GM19468 (cell line): ENCODE data around the gene TYK2.
"Not testable (repeated sequence)": the region's sequence is repeated elsewhere in the genome, so short reads cannot be mapped to it uniquely, and the experiment has no call there.

ENCODE experiments used
- ATAC-seq: cut with Tn5 transposase; IDR thresholded peaks from one replicate; pipeline ENCODE4 v1.9.1; 2021; ENCODE audit warnings: mild to moderate bottlenecking, moderate library complexity, moderate number of reproducible peaks; ENCODE audit not compliant: unreplicated experiment; ENCODE audit errors: extremely low read depth

Gene TYK2

GRCh38 chr19:10408511-10409283 is 28.3 kb upstream of the TYK2 start:
- no peak for ATAC-seq

GRCh38 chr19:10407096-10407495 is 26.7 kb upstream of the TYK2 start:
- ATAC-seq, result no peak

- ATAC-seq, result no peak
These were observed 25.8 kb upstream of the TYK2 start for GRCh38 chr19:10406191-10406590.

GRCh38 chr19:10404888-10405820 is 24.8 kb upstream of the TYK2 start:
- no peak for ATAC-seq

- peak; percentile 60 for ATAC-seq
These were observed 23.0 kb upstream of the TYK2 start, which contains the start of gene CDC37 for GRCh38 chr19:10403137-10404021. Gene CDC37, minus strand, starts transcription at chr19:10403542. Its CDS starts 63 bp downstream, at chr19:10403479.

- no peak for ATAC-seq
These were observed 22.2 kb upstream of the TYK2 start for GRCh38 chr19:10402441-10403038.

- ATAC-seq, result no peak
These were observed 19.5 kb upstream of the TYK2 start for GRCh38 chr19:10399878-10400277.

GRCh38 chr19:10399340-10399739 is 19.0 kb upstream of the TYK2 start:
- not testable (repeated sequence) for ATAC-seq

- no peak for ATAC-seq
These were observed 18.4 kb upstream of the TYK2 start for GRCh38 chr19:10398819-10399218.

GRCh38 chr19:10395917-10396316 is 15.5 kb upstream of the TYK2 start:
- ATAC-seq, result no peak

- no peak for ATAC-seq
These were observed 15.1 kb upstream of the TYK2 start for GRCh38 chr19:10395436-10395835.

GRCh38 chr19:10395003-10395402 is 14.6 kb upstream of the TYK2 start:
- no peak for ATAC-seq

- no peak for ATAC-seq
These were observed 12.8 kb upstream of the TYK2 start for GRCh38 chr19:10393137-10393536.

GRCh38 chr19:10392120-10392519 is 11.7 kb upstream of the TYK2 start:
- no peak for ATAC-seq

GRCh38 chr19:10390652-10391286 is 10.4 kb upstream of the TYK2 start:
- ATAC-seq, result no peak

GRCh38 chr19:10389863-10390262 is 9.5 kb upstream of the TYK2 start:
- ATAC-seq, result no peak

GRCh38 chr19:10388957-10389356 is 8.6 kb upstream of the TYK2 start:
- no peak for ATAC-seq

- no peak for ATAC-seq
These were observed 4.2 kb upstream of the TYK2 start for GRCh38 chr19:10384580-10384979.

GRCh38 chr19:10383223-10383499 is 2.8 kb upstream of the TYK2 start:
- not testable (repeated sequence) for ATAC-seq
